ENCODE data around the gene AMOTL1. TPM values are rescaled to one million over a fixed set of nuclear protein-coding genes. Genes with fewer than 3 reads are reported as not detected.

AMOTL1 gene
- total and polyA plus RNA-seq, 2 donors from 2014 or later: 6.1 to 52.3 TPM

DNA sequence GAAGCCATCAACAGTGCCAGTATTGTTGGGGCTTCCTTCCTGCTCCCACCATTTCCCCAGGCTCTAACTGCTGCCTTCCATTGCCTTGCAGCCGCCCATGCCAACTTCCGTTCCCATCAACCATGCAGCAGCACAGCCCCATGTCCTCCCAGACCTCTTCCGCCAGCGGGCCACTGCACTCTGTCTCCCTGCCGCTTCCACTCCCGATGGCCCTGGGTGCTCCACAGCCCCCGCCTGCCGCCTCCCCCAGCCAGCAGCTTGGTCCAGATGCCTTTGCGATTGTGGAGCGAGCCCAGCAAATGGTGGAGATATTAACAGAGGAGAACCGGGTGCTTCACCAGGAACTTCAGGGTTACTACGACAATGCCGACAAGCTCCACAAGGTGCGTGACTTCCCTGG lies 53.3 kb downstream of the AMOTL1 start:
- no peak for FAIRE-seq

DNA sequence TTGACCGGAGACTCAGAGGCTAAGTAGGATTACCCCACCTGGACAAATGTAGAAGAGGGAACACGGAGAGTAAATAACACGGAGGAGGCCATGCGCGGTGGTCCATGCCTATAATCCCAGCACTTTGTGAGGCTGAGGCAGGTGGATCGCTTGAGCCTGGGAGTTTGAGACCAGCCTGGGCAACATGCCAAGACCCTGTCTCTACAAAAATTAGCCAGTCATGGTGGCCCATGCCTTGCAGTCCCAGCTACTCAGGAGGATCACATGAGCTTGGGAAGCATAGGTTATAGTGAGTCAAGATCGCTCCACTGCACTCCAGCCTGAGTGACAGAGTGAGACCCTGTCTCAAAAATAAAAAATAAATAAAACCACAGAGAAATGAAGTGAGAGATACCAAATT lies 53.9 kb downstream of the AMOTL1 start:
- H3K4me3 ChIP-seq (ENCODE audit: low read length in 3 of 3): no peak overlapping the region
- H3K27me3 ChIP-seq (ENCODE audit: control insufficient read depth, insufficient read depth, low read length): no peaks in the 10 kb centered on the region
- TF ChIP-seq CTCF (IDR thresholded peaks at IDR 0.05; ENCODE audit: borderline replicate concordance, extremely low read depth, insufficient read depth): no peak
- H3K36me3 ChIP-seq (ENCODE audit: control insufficient read depth in 2 of 3, insufficient read depth in 3 of 3, low read length in 3 of 3): peaks cover 5 to 6% (median 6%) of the 10 kb centered on the region in 3 donors
- H3K9me3 ChIP-seq (ENCODE audit: control insufficient read depth in 2 of 3, insufficient read depth in 1 of 3, low read length in 3 of 3): no peaks in the 10 kb centered on the region
- DNase-seq (no peak), FAIRE-seq (no peak)
- H3K4me1 ChIP-seq (ENCODE audit: control insufficient read depth in 2 of 3, insufficient read depth in 2 of 3, low read depth in 1 of 3, low read length in 3 of 3): no peaks in the 10 kb centered on the region
- intact Hi-C loops (cut with DNase I): no loop called here
- no peak overlapping the region for H3K27ac ChIP-seq (ENCODE audit: low read depth in 2 of 2, low read length in 2 of 2)
- no peak overlapping the region for H3K9ac ChIP-seq (ENCODE audit: low read length in 3 of 3)

More for the DNA sequence above, 53.3 kb downstream of the AMOTL1 start:
- Histone ChIP-seq H3K9ac (ENCODE audit: low read length in 3 of 3) (no peak overlapping the region), H3K36me3 (ENCODE audit: control insufficient read depth in 2 of 3, insufficient read depth in 3 of 3, low read length in 3 of 3) (peaks cover 5 to 6% (median 6%) of the 10 kb centered on the region in 3 donors), H3K9me3 (ENCODE audit: control insufficient read depth in 2 of 3, insufficient read depth in 1 of 3, low read length in 3 of 3) (no peaks in the 10 kb centered on the region), H3K4me3 (ENCODE audit: low read length in 3 of 3) (no peak overlapping the region), H3K27ac (ENCODE audit: low read depth in 2 of 2, low read length in 2 of 2) (no peak overlapping the region), H3K4me1 (ENCODE audit: control insufficient read depth in 2 of 3, insufficient read depth in 2 of 3, low read depth in 1 of 3, low read length in 3 of 3) (no peaks in the 10 kb centered on the region), H3K27me3 (ENCODE audit: control insufficient read depth, insufficient read depth, low read length) (no peaks in the 10 kb centered on the region)
- peak in 1 of 5 donors; percentile 66 for DNase-seq
- intact Hi-C loops (cut with DNase I): no loop called here
- TF ChIP-seq CTCF (IDR thresholded peaks at IDR 0.05; ENCODE audit: borderline replicate concordance, extremely low read depth, insufficient read depth): no peak

- Histone ChIP-seq H3K36me3 (ENCODE audit: control insufficient read depth in 2 of 3, insufficient read depth in 3 of 3, low read length in 3 of 3) (peaks cover 5 to 6% (median 6%) of the 10 kb centered on the region in 3 donors), H3K27ac (ENCODE audit: low read depth in 2 of 2, low read length in 2 of 2) (no peak overlapping the region), H3K4me1 (ENCODE audit: control insufficient read depth in 2 of 3, insufficient read depth in 2 of 3, low read depth in 1 of 3, low read length in 3 of 3) (no peaks in the 10 kb centered on the region), H3K27me3 (ENCODE audit: control insufficient read depth, insufficient read depth, low read length) (no peaks in the 10 kb centered on the region), H3K9me3 (ENCODE audit: control insufficient read depth in 2 of 3, insufficient read depth in 1 of 3, low read length in 3 of 3) (no peaks in the 10 kb centered on the region), H3K4me3 (ENCODE audit: low read length in 3 of 3) (no peak overlapping the region), H3K9ac (ENCODE audit: low read length in 3 of 3) (no peak overlapping the region)
- intact Hi-C loops (cut with DNase I): no loop called here
- TF ChIP-seq CTCF (IDR thresholded peaks at IDR 0.05; ENCODE audit: borderline replicate concordance, extremely low read depth, insufficient read depth): no peak
- FAIRE-seq (no peak), DNase-seq (peak in 1 of 5 donors; percentile 10)
These were observed 55.1 kb downstream of the AMOTL1 start for GRCh38 chr11:94823102-94823732.

DNA sequence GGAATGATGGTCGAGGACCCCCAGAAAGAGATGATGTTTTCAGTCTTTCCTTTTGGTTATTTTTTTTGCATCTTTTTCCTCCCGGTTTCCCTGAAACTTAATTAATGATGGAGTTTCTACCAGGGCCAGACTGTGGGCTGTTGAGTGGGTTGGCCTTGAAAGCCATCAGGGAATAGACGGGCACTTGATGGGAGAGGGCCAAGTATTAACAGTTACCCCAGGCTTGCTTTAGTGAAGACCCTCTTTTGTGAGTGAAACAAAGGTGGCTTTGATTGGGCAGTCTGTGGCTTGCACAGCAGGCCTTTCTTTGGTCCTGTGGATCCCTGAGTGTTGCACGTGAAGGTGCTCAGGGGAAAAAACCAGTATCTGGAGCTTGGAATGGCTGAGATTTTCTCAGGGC lies 56.9 kb downstream of the AMOTL1 start:
- no peak for TF ChIP-seq CTCF (IDR thresholded peaks at IDR 0.05; ENCODE audit: borderline replicate concordance, extremely low read depth, insufficient read depth)
- Histone ChIP-seq H3K4me1 (ENCODE audit: control insufficient read depth in 2 of 3, insufficient read depth in 2 of 3, low read depth in 1 of 3, low read length in 3 of 3) (no peaks in the 10 kb centered on the region), H3K27me3 (ENCODE audit: control insufficient read depth, insufficient read depth, low read length) (no peaks in the 10 kb centered on the region), H3K9me3 (ENCODE audit: control insufficient read depth in 2 of 3, insufficient read depth in 1 of 3, low read length in 3 of 3) (no peaks in the 10 kb centered on the region), H3K4me3 (ENCODE audit: low read length in 3 of 3) (no peak overlapping the region), H3K9ac (ENCODE audit: low read length in 3 of 3) (no peak overlapping the region), H3K27ac (ENCODE audit: low read depth in 2 of 2, low read length in 2 of 2) (no peak overlapping the region), H3K36me3 (ENCODE audit: control insufficient read depth in 2 of 3, insufficient read depth in 3 of 3, low read length in 3 of 3) (peaks cover 5 to 8% (median 6%) of the 10 kb centered on the region in 3 donors)
- no peak for DNase-seq
- FAIRE-seq: no peak
- intact Hi-C loops (cut with DNase I): no loop called here
